ENCODE data around the gene SSC4D. TPM values are rescaled to one million over a fixed set of nuclear protein-coding genes. Genes with fewer than 3 reads are reported as not detected.

Gene SSC4D
- total and polyA plus RNA-seq, 8 donors, result 0.79 to 10.3 (median 2.8) TPM

GRCh38 chr7:76340617-76341131, 68.8 kb downstream of the SSC4D start:
- Histone ChIP-seq H3K4me3 (no peak overlapping the region), H3K9me3 (no peaks in the 10 kb centered on the region), H3K4me1 (peaks cover 0 to 15% (median 0%) of the 10 kb centered on the region in 3 donors), H3K27ac (no peak overlapping the region), H3K27me3 (no peaks in the 10 kb centered on the region), H3K36me3 (peaks cover 0 to 11% (median 0%) of the 10 kb centered on the region in 3 donors)
- 71 to 87% methylated on average over 3 of the region's 3 CpGs for WGBS, 2 donors
- no peak for TF ChIP-seq CTCF (IDR thresholded peaks at IDR 0.05)
- intact Hi-C loops (cut with DNase I), result no loop called here
- ATAC-seq, result peak in 1 of 4 donors; percentile 21
- no peak for DNase-seq
- FAIRE-seq, result no peak

Other genes with a start within 250 kb of the SSC4D start
- gene SRRM3, start 207.8 kb downstream of the SSC4D start, total RNA-seq, result 1 to 10 TPM; 1.2 to 4.6 (median 1.6) TPM
- 10 to 100 TPM in 1 of 2 donors, 1 to 10 TPM in 1; 7.6 to 10.4 TPM for gene SRRM3, start 207.8 kb downstream of the SSC4D start, polyA plus RNA-seq
- 100 to 1,000 TPM; 106 to 752 (median 138) TPM for gene HSPB1, start 107.0 kb downstream of the SSC4D start, total RNA-seq
- 100 to 1,000 TPM; 160 to 642 TPM for gene HSPB1, start 107.0 kb downstream of the SSC4D start, polyA plus RNA-seq
- 10 to 100 TPM; 23.3 to 55.7 (median 38.9) TPM for gene YWHAG, start 50.7 kb downstream of the SSC4D start, total RNA-seq
- gene YWHAG, start 50.7 kb downstream of the SSC4D start, polyA plus RNA-seq, result 10 to 100 TPM; 15.7 to 30.9 TPM
- gene ZP3, start 15.3 kb upstream of the SSC4D start, total RNA-seq, result 10 to 100 TPM in 2 of 6 donors, 1 to 10 TPM in 4; 2.5 to 14.1 (median 6.6) TPM
- gene ZP3, start 15.3 kb upstream of the SSC4D start, polyA plus RNA-seq, result 1 to 10 TPM; 3.2 to 7.6 TPM
- gene DTX2, start 52.0 kb upstream of the SSC4D start, total RNA-seq, result 10 to 100 TPM; 11.5 to 33.6 (median 14.8) TPM
- gene DTX2, start 52.0 kb upstream of the SSC4D start, polyA plus RNA-seq, result 10 to 100 TPM; 25.4 to 52.4 TPM
- gene UPK3B, start 100.9 kb upstream of the SSC4D start, total RNA-seq, result 1 to 10 TPM in 2 of 6 donors, under 1 TPM in 4; 0.41 to 2.3 (median 0.89) TPM
- gene UPK3B, start 100.9 kb upstream of the SSC4D start, polyA plus RNA-seq, result 1 to 10 TPM; 2.9 to 3.2 TPM
- gene SPDYE16, start 133.6 kb upstream of the SSC4D start, total RNA-seq, result under 1 TPM in 5 of 6 donors, not detected in 1; 0.09 to 0.67 (median 0.37) TPM
- gene SPDYE16, start 133.6 kb upstream of the SSC4D start, polyA plus RNA-seq, result under 1 TPM; 0.19 to 0.61 TPM
- 10 to 100 TPM in 3 of 6 donors, 1 to 10 TPM in 3; 2.9 to 14.0 (median 8.4) TPM for gene POMZP3, start 217.6 kb upstream of the SSC4D start, total RNA-seq
- gene POMZP3, start 217.6 kb upstream of the SSC4D start, polyA plus RNA-seq, result 10 to 100 TPM in 1 of 2 donors, 1 to 10 TPM in 1; 7.3 to 12.2 TPM